GM23338 (cell line): ENCODE measurements around the gene GCH1. TPM values are rescaled to one million over a fixed set of nuclear protein-coding genes. Genes with fewer than 3 reads are reported as not detected.

Source experiments
- ATAC-seq: fragments of 200-7000 bp; cut with Tn5 transposase; 3 replicates; pipeline ENCODE4 v1.9.1; 2020
- DNase-seq: peaks from one replicate; pipeline ENCODE4 v3.0.0-alpha.2; 2015; ENCODE audit warnings: low spot score
- H2AFZ ChIP-seq: fragments of 200-600 bp; sonication (generic); 2 replicates; pipeline ENCODE4 v1.8.0; 2016; ENCODE audit warnings: antibody characterized with exemption, mild to moderate bottlenecking, moderate library complexity
- H3F3A ChIP-seq: fragments of 200-600 bp; sonication (generic); replicated peaks from 2 replicates; pipeline ENCODE4 v1.8.0; 2017; ENCODE audit warnings: antibody characterized with exemption, mixed run types, low read depth
- H3K27ac ChIP-seq: fragments of 200-600 bp; sonication (generic); 2 replicates; pipeline ENCODE4 v1.6.1; 2016; ENCODE audit warnings: low read depth
- H3K27me3 ChIP-seq: fragments of 200-600 bp; sonication (generic); 2 replicates; pipeline ENCODE4 v1.8.0; 2016; ENCODE audit warnings: mild to moderate bottlenecking, mixed run types, moderate library complexity; ENCODE audit not compliant: insufficient read depth
- H3K36me3 ChIP-seq: fragments of 200-600 bp; sonication (generic); 2 replicates; pipeline ENCODE4 v1.8.0; 2016; ENCODE audit warnings: mild to moderate bottlenecking; ENCODE audit not compliant: insufficient read depth
- H3K4me1 ChIP-seq: fragments of 200-600 bp; sonication (generic); 2 replicates; pipeline ENCODE4 v1.8.0; 2016; ENCODE audit warnings: mild to moderate bottlenecking, moderate library complexity; ENCODE audit not compliant: insufficient read depth
- H3K4me2 ChIP-seq: fragments of 200-600 bp; sonication (generic); 2 replicates; pipeline ENCODE4 v1.7.1; 2017; ENCODE audit warnings: mixed run types
- H3K4me3 ChIP-seq: fragments of 200-600 bp; sonication (generic); 2 replicates; pipeline ENCODE4 v1.6.1; 2016; ENCODE audit warnings: mixed run types
- H3K79me2 ChIP-seq: fragments of 200-600 bp; sonication (generic); replicated peaks from 2 replicates; pipeline ENCODE4 v1.8.0; 2017; ENCODE audit warnings: mild to moderate bottlenecking; ENCODE audit not compliant: insufficient read depth
- H3K9me2 ChIP-seq: fragments of 200-600 bp; sonication (generic); 2 replicates; pipeline ENCODE4 v1.8.0; 2017; ENCODE audit not compliant: insufficient read depth
- H4K20me1 ChIP-seq: fragments of 200-600 bp; sonication (generic); replicated peaks from 2 replicates; pipeline ENCODE4 v1.8.0; 2017; ENCODE audit warnings: mild to moderate bottlenecking; ENCODE audit not compliant: insufficient read depth
- H3K27ac Mint-ChIP-seq: 2 replicates; pipeline ENCODE4 v1.8.0; 2020; ENCODE audit warnings: inconsistent platforms, mild to moderate bottlenecking, moderate library complexity, mixed read lengths
- H3K27me3 Mint-ChIP-seq: 3 replicates; pipeline ENCODE4 v1.8.0; 2022; ENCODE audit warnings: low read depth, mild to moderate bottlenecking, moderate library complexity, mixed read lengths, inconsistent platforms; ENCODE audit not compliant: insufficient read depth, poor library complexity
- H3K36me3 Mint-ChIP-seq: 3 replicates; pipeline ENCODE4 v1.8.0; 2021; ENCODE audit warnings: low read depth, mild to moderate bottlenecking, inconsistent platforms, moderate library complexity, mixed read lengths
- H3K4me1 Mint-ChIP-seq: 3 replicates; pipeline ENCODE4 v1.8.0; 2020; ENCODE audit warnings: mild to moderate bottlenecking, inconsistent platforms, mixed read lengths
- H3K4me3 Mint-ChIP-seq: 3 replicates; pipeline ENCODE4 v1.8.0; 2021; ENCODE audit warnings: moderate library complexity, mild to moderate bottlenecking, inconsistent platforms, mixed read lengths
- H3K9me3 Mint-ChIP-seq: 3 replicates; pipeline ENCODE4 v1.8.0; 2020; ENCODE audit warnings: moderate library complexity, mild to moderate bottlenecking, inconsistent platforms, mixed read lengths
- CREB1 ChIP-seq: fragments of 250-450 bp; sonication (Bioruptor Pico); IDR thresholded peaks from 2 replicates; pipeline ENCODE4 v1.5.0; 2020; ENCODE audit warnings: low read depth, mild to moderate bottlenecking, moderate library complexity
- CTCF ChIP-seq, 2 experiments: fragments of 200-600 bp in 1 of 2; sonication (generic) in 1 of 2; conservative IDR thresholded peaks; 2 replicates each; pipeline versions ENCODE4 v1.5.1 to v1.6.1; 2016 to 2017; ENCODE audit warnings: antibody characterized with exemption in 2 of 2, low read depth in 2 of 2, mild to moderate bottlenecking in 2 of 2, moderate library complexity in 1 of 2
- ETS1 ChIP-seq: IDR thresholded peaks from 2 replicates; pipeline ENCODE4 v1.6.1; 2016; ENCODE audit warnings: antibody characterized with exemption
- EZH2 ChIP-seq: fragments of 200-600 bp; sonication (generic); IDR thresholded peaks from one replicate; pipeline ENCODE4 v1.8.0; 2017; ENCODE audit warnings: antibody characterized with exemption, mild to moderate bottlenecking, low read depth; ENCODE audit not compliant: unreplicated experiment
- EZH2phosphoT487 ChIP-seq: fragments of 200-600 bp; sonication (generic); IDR thresholded peaks from one replicate; pipeline ENCODE4 v1.8.1; 2018; ENCODE audit warnings: antibody characterized with exemption; ENCODE audit not compliant: unreplicated experiment
- JUNB ChIP-seq: IDR thresholded peaks from one replicate; pipeline ENCODE4 v1.6.1; 2016; ENCODE audit warnings: antibody characterized with exemption; ENCODE audit not compliant: unreplicated experiment
- NANOG ChIP-seq: IDR thresholded peaks from 2 replicates; pipeline ENCODE4 v1.6.1; 2016; ENCODE audit warnings: antibody characterized with exemption, borderline replicate concordance
- POLR2AphosphoS5 ChIP-seq: IDR thresholded peaks from 2 replicates; pipeline ENCODE4 v1.6.1; 2016; ENCODE audit warnings: antibody characterized with exemption, low read depth
- REST ChIP-seq: IDR thresholded peaks from one replicate; pipeline ENCODE4 v1.6.1; 2018; ENCODE audit warnings: antibody characterized with exemption; ENCODE audit not compliant: unreplicated experiment
- STAT1 ChIP-seq: IDR thresholded peaks from one replicate; pipeline ENCODE4 v1.6.1; 2016; ENCODE audit warnings: antibody characterized with exemption; ENCODE audit not compliant: unreplicated experiment
- ZNF114 ChIP-seq: fragments of 250-450 bp; sonication (Bioruptor Pico); IDR thresholded peaks from 2 replicates; pipeline ENCODE4 v1.5.0; 2020; ENCODE audit warnings: mild to moderate bottlenecking, moderate library complexity
- ZNF331 ChIP-seq: fragments of 250-450 bp; sonication (Bioruptor Pico); IDR thresholded peaks from 2 replicates; pipeline ENCODE4 v1.5.0; 2020; ENCODE audit warnings: low read depth, mild to moderate bottlenecking, moderate library complexity
- ZNF462 ChIP-seq: fragments of 250-450 bp; sonication (Bioruptor Pico); IDR thresholded peaks from 2 replicates; pipeline ENCODE4 v1.5.0; 2020; ENCODE audit warnings: mild to moderate bottlenecking, moderate library complexity
- polyA plus RNA-seq: library from polyadenylated mRNA; unstranded; fragments of >200 nt; fragmentation: Nextera tagmentation; extraction: Ambion mirVana; gene quantifications from 2 replicates; pipeline ENCODE4 v1.2.1, GENCODE V29; 2016
- total RNA-seq: library from RNA; depleted of rRNA; stranded (reverse); fragments of >200 nt; shearing (Covaris generic); gene quantifications from 2 replicates; pipeline ENCODE4 v1.2.3, GENCODE V29; 2014

The GCH1 gene
- total and polyA plus RNA-seq, 2 experiments from 2014 or later, result 8.7 to 15.0 TPM

GRCh38 chr14:54947230-54947629, 44.6 kb upstream of the GCH1 start:
- Histone ChIP-seq H3K27ac (no peak overlapping the region), H3F3A (no peaks in the 10 kb centered on the region), H3K27me3 (no peaks in the 10 kb centered on the region), H2AFZ (no peak overlapping the region), H4K20me1 (no peaks in the 10 kb centered on the region), H3K4me2 (no peak overlapping the region), H3K4me3 (no peak overlapping the region), H3K36me3 (peaks cover 26% of the 10 kb centered on the region), H3K79me2 (peaks cover 7% of the 10 kb centered on the region; the same call in 1 of the 2 replicates), H3K4me1 (no peaks in the 10 kb centered on the region), H3K9me2 (no peaks in the 10 kb centered on the region)
- H3K36me3 Mint-ChIP-seq, result peaks cover 81% of the 10 kb centered on the region
- H3K27ac Mint-ChIP-seq, result no peak overlapping the region
- ATAC-seq (no peak), DNase-seq (no peak)
- peaks cover 7% of the 10 kb centered on the region for H3K27me3 Mint-ChIP-seq
- TF ChIP-seq EZH2phosphoT487 (no peak), NANOG (no peak), REST (no peak), ZNF462 (CRISPR knock-in tag) (no peak), POLR2AphosphoS5 (no peak), STAT1 (no peak), ZNF331 (CRISPR knock-in tag) (no peak), CTCF (conservative IDR thresholded peaks at IDR 0.05; ENCODE audit: low read depth in 2 of 2) (no peak), ZNF114 (CRISPR knock-in tag) (no peak), JUNB (no peak), ETS1 (no peak), CREB1 (no peak), EZH2 (no peak)
- H3K4me1 Mint-ChIP-seq, result peaks cover 17% of the 10 kb centered on the region; the same call in 2 of the 3 replicates
- no peak overlapping the region for H3K4me3 Mint-ChIP-seq
- H3K9me3 Mint-ChIP-seq, result peaks cover 33% of the 10 kb centered on the region
